Caco-2 (cell line): ENCODE data around the gene QSER1. TPM values are rescaled to one million over a fixed set of nuclear protein-coding genes. Genes with fewer than 3 reads are reported as not detected.

Source experiments
- BruUV-seq: library from RNA; stranded (reverse); fragments of 400-500 nt; replicated peaks from 2 replicates; lab custom pipeline; 2021; lab: Mats Ljungman, UMichigan
- CTCF ChIA-PET: fragments of 300-600 bp; sonication (Branson Sonifier 250); formaldehyde crosslinking; loops from one replicate; lab custom pipeline; 2022; ENCODE audit warnings: antibody characterized with exemption; lab: Charles Lee
- POLR2A ChIA-PET: fragments of 300-600 bp; sonication (Branson Sonifier 250); formaldehyde crosslinking; loops from one replicate; lab custom pipeline; 2022; ENCODE audit warnings: antibody characterized with exemption; lab: Charles Lee
- DNase-seq, 2 experiments: peaks; one replicate each; pipeline versions ENCODE4 v3.0.0 to v3.0.0-alpha.2; 2020 to 2022
- H3K27me3 ChIP-seq: replicated peaks from 2 replicates; pipeline ENCODE4 v1.6.0; 2011; ENCODE audit warnings: low read length; ENCODE audit not compliant: control insufficient read depth, insufficient read depth
- H3K36me3 ChIP-seq: 2 replicates; pipeline ENCODE4 v1.5.1; 2011; ENCODE audit warnings: low read length; ENCODE audit not compliant: control insufficient read depth, insufficient read depth
- H3K4me1 ChIP-seq: fragments of 250-450 bp; sonication (Bioruptor Pico); 2 replicates; pipeline ENCODE4 v1.5.1; 2020; ENCODE audit warnings: mild to moderate bottlenecking
- H3K4me3 ChIP-seq: 2 replicates; pipeline ENCODE4 v1.5.1; 2011; ENCODE audit warnings: low read depth, mild to moderate bottlenecking, control low read depth, low read length
- H3K9me3 ChIP-seq: fragments of 250-450 bp; sonication (Bioruptor Pico); 2 replicates; pipeline ENCODE4 v1.5.1; 2020; ENCODE audit warnings: mild to moderate bottlenecking, moderate library complexity
- H3K27ac Mint-ChIP-seq: one replicate; pipeline ENCODE4 v1.8.0; 2022; ENCODE audit warnings: mixed read lengths; ENCODE audit not compliant: unreplicated experiment
- H3K27me3 Mint-ChIP-seq: one replicate; pipeline ENCODE4 v1.8.0; 2022; ENCODE audit warnings: mixed read lengths; ENCODE audit not compliant: insufficient read depth, unreplicated experiment
- H3K36me3 Mint-ChIP-seq: one replicate; pipeline ENCODE4 v1.8.0; 2022; ENCODE audit warnings: mild to moderate bottlenecking, mixed read lengths; ENCODE audit not compliant: insufficient read depth, unreplicated experiment
- H3K4me1 Mint-ChIP-seq: one replicate; pipeline ENCODE4 v1.8.0; 2022; ENCODE audit warnings: low read depth, mixed read lengths; ENCODE audit not compliant: unreplicated experiment
- H3K4me3 Mint-ChIP-seq: one replicate; pipeline ENCODE4 v1.8.0; 2022; ENCODE audit warnings: mild to moderate bottlenecking, moderate library complexity, mixed read lengths; ENCODE audit not compliant: unreplicated experiment
- H3K9me3 Mint-ChIP-seq: one replicate; pipeline ENCODE4 v1.8.0; 2022; ENCODE audit warnings: mixed read lengths; ENCODE audit not compliant: unreplicated experiment
- intact Hi-C: fragments of 100-400 bp; cut with micrococcal nuclease; formaldehyde crosslinking; loops from one replicate; pipeline ENCODE4 v1.10.0; 2022; ENCODE audit not compliant: unreplicated experiment
- total RNA-seq: library from RNA; stranded (reverse); gene quantifications from 2 replicates; pipeline ENCODE4 v1.2.3, GENCODE V29; 2022
- TF ChIP-seq, protein P1 (sequence below), 2 experiments: fragments of 200-600 bp in 1 of 2; IDR thresholded peaks; 1 replicate in 1 of 2; 2 replicates in 1 of 2; pipeline versions ENCODE4 v1.5.1 to v1.8.0; 2011 to 2022; ENCODE audit warnings: antibody characterized with exemption in 1 of 2, control low read depth in 1 of 2, inconsistent platforms in 1 of 2, low read depth in 1 of 2, low read length in 1 of 2, mild to moderate bottlenecking in 1 of 2, moderate library complexity in 1 of 2; ENCODE audit not compliant: insufficient read depth in 1 of 2, severe bottlenecking in 1 of 2, unreplicated experiment in 1 of 2

The QSER1 gene
- total RNA-seq, 1 experiment from 2014 or later: 45.0 TPM

DNA sequence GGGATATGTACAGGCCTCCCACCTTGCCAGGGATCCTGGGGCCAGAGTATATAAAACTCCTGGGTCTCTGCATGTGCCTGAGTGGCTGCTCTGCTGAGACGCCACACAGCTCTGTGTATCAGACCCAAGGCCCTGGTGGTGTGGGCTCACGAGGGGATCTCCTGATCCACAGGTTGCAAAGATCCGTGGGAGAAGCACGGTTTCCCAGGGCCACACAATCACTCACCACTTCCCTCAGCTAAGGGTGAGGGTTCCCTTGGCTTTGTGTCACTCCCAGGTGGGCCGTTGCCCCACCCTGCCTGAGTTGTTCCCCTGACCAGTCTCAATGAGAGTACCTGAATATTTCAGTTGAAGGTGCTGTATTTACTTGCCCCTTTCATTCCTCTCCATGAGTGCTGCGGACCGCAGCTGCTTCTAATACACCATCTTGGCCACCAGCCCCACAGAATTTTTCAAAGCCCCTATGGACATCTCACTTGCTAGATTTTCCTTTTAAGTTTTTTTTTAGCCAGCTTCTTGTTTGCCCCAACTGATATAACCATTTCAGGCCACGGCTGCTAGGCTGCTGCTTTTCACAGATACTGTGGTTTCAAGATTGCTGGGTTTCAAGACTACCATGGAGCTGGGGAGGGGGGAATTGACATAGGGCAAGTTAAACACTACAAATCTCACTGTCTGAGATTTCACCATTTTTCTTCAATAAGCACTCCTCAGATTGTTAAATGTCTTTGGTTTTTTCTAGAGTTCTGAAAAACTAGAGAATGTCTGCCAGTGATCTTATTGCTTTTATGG is 109.3 kb downstream of the QSER1 start:
- ChIA-PET POLR2A (interaction anchor here (2.4 kb wide), 1 partner anchor 14 kb away, joined by 6 read pairs; the partner anchor contains the start of gene DEPDC7), CTCF (interaction anchor here (0.8 to 1.0 kb wide), 2 partner anchors 14 to 193 kb away, joined by 3 read pairs; partner anchors contain the start of gene DEPDC7)
- Mint-ChIP-seq H3K9me3 (peaks cover 20% of the 10 kb centered on the region), H3K27me3 (no peaks in the 10 kb centered on the region), H3K4me1 (no peaks in the 10 kb centered on the region), H3K27ac (peak overlapping the region; percentile 28), H3K4me3 (no peak overlapping the region), H3K36me3 (no peaks in the 10 kb centered on the region)
- H3K27me3 ChIP-seq: no peaks in the 10 kb centered on the region
- TF ChIP-seq, protein P1, sequence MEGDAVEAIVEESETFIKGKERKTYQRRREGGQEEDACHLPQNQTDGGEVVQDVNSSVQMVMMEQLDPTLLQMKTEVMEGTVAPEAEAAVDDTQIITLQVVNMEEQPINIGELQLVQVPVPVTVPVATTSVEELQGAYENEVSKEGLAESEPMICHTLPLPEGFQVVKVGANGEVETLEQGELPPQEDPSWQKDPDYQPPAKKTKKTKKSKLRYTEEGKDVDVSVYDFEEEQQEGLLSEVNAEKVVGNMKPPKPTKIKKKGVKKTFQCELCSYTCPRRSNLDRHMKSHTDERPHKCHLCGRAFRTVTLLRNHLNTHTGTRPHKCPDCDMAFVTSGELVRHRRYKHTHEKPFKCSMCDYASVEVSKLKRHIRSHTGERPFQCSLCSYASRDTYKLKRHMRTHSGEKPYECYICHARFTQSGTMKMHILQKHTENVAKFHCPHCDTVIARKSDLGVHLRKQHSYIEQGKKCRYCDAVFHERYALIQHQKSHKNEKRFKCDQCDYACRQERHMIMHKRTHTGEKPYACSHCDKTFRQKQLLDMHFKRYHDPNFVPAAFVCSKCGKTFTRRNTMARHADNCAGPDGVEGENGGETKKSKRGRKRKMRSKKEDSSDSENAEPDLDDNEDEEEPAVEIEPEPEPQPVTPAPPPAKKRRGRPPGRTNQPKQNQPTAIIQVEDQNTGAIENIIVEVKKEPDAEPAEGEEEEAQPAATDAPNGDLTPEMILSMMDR (IDR thresholded peaks at IDR 0.05; ENCODE audit: insufficient read depth in 1 of 2, low read depth in 1 of 2, low read length in 1 of 2, severe bottlenecking in 1 of 2, unreplicated experiment in 1 of 2): no peak
- H3K4me1 ChIP-seq: peaks cover 6% of the 10 kb centered on the region; the same call in 1 of the 2 replicates
- no TSS peak for BruUV-seq
- no peak for DNase-seq
- intact Hi-C loops: no loop called here
- H3K36me3 ChIP-seq: no peaks in the 10 kb centered on the region
- no peak overlapping the region for H3K4me3 ChIP-seq
- peaks cover 7% of the 10 kb centered on the region; the same call in 1 of the 2 replicates for H3K9me3 ChIP-seq

DNA sequence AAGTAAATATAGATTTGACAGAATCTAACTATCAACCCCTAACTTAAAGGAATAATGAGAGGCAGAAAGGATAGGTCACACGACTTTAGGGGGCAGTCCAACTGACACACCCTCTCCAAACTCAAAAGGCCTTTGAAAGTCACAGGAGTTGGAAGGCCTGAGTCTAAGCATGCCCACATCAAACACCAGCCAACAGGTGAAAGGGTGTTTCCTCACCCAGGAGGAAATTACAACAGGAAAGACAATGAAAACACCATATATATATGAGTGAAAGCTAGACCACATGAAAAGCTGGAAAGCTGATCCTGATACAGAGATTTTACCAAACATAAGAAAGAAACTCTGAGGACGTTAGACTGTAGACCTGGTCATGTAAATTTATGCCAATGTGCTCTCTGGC is 112.6 kb downstream of the QSER1 start:
- DNase-seq: no peak
- peaks cover 6% of the 10 kb centered on the region; the same call in 1 of the 2 replicates for H3K4me1 ChIP-seq
- H3K36me3 Mint-ChIP-seq: no peaks in the 10 kb centered on the region
- no peaks in the 10 kb centered on the region for H3K27me3 ChIP-seq
- H3K4me1 Mint-ChIP-seq: no peaks in the 10 kb centered on the region
- peaks cover 3% of the 10 kb centered on the region for H3K9me3 Mint-ChIP-seq
- no peaks in the 10 kb centered on the region for H3K27me3 Mint-ChIP-seq
- no peak overlapping the region for H3K27ac Mint-ChIP-seq
- no TSS peak for BruUV-seq
- H3K36me3 ChIP-seq: no peaks in the 10 kb centered on the region
- POLR2A ChIA-PET: no interaction called here
- intact Hi-C loops: no loop called here
- TF ChIP-seq, protein P1 (IDR thresholded peaks at IDR 0.05; ENCODE audit: insufficient read depth in 1 of 2, low read depth in 1 of 2, low read length in 1 of 2, severe bottlenecking in 1 of 2, unreplicated experiment in 1 of 2): no peak
- H3K4me3 Mint-ChIP-seq: no peak overlapping the region
- no peak overlapping the region for H3K4me3 ChIP-seq
- CTCF ChIA-PET: no interaction called here
- H3K9me3 ChIP-seq: no peaks in the 10 kb centered on the region

DNA sequence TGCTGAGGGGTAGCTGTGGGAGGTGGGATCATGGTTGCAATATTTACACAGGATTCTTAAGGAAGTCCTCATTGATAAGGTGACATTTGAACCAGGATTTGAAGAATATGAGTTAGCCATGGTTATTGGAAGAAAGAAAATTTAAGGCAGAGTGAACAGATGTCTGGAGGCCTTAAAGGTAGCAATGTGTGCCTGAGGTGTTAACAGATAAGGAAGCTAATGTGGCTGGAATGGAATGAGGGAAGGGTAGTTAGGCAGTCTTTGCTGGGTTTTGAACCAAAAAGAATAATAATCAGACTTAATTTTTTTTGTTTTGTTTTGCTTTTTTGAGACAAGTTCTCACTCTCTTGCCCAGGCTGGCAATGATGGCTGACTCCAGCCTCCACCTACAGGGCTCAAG is 113.4 kb downstream of the QSER1 start:
- Mint-ChIP-seq H3K27ac (no peak overlapping the region), H3K4me1 (no peaks in the 10 kb centered on the region), H3K36me3 (no peaks in the 10 kb centered on the region), H3K4me3 (no peak overlapping the region), H3K27me3 (no peaks in the 10 kb centered on the region), H3K9me3 (no peaks in the 10 kb centered on the region)
- intact Hi-C loops: no loop called here
- H3K36me3 ChIP-seq: no peaks in the 10 kb centered on the region
- ChIA-PET POLR2A (no interaction called here), CTCF (no interaction called here)
- no peak for DNase-seq
- H3K4me1 ChIP-seq: peaks cover 6% of the 10 kb centered on the region; the same call in 1 of the 2 replicates
- H3K27me3 ChIP-seq: no peaks in the 10 kb centered on the region
- BruUV-seq: no TSS peak
- H3K9me3 ChIP-seq: no peaks in the 10 kb centered on the region
- TF ChIP-seq, protein P1 (IDR thresholded peaks at IDR 0.05; ENCODE audit: insufficient read depth in 1 of 2, low read depth in 1 of 2, low read length in 1 of 2, severe bottlenecking in 1 of 2, unreplicated experiment in 1 of 2): no peak
- H3K4me3 ChIP-seq: no peak overlapping the region
